Uterus (tissue), 4 donors: ENCODE measurements around the gene RASGRF1. TPM values are rescaled to one million over a fixed set of nuclear protein-coding genes. Genes with fewer than 3 reads are reported as not detected.

Source experiments
- DNase-seq, 2 donors: peaks; one replicate each; pipeline ENCODE4 v3.0.0-alpha.2; 2019 to 2020
- H3K27ac ChIP-seq, 2 donors: fragments of 200-600 bp; sonication (generic); 1 replicate in 1 of 2; 2 replicates in 1 of 2; pipeline ENCODE4 v1.5.1; 2016 to 2018
- H3K27me3 ChIP-seq, 2 donors: fragments of 200-600 bp; sonication (generic); one replicate each; pipeline ENCODE4 v1.5.1; 2018 to 2019; ENCODE audit warnings: control low read depth in 1 of 2
- H3K36me3 ChIP-seq, 2 donors: fragments of 200-600 bp; sonication (generic); one replicate each; pipeline ENCODE4 v1.5.1; 2019; ENCODE audit warnings: control low read depth in 1 of 2
- H3K4me1 ChIP-seq, 2 donors: fragments of 200-600 bp; sonication (generic); one replicate each; pipeline ENCODE4 v1.5.1; 2018 to 2019; ENCODE audit warnings: control low read depth in 1 of 2
- H3K4me3 ChIP-seq, 2 donors: fragments of 200-600 bp; sonication (generic); 1 replicate in 1 of 2; 2 replicates in 1 of 2; pipeline ENCODE4 v1.5.1; 2018 to 2019; ENCODE audit warnings: mild to moderate bottlenecking in 1 of 2
- H3K9me3 ChIP-seq, 2 donors: fragments of 200-600 bp; sonication (generic); one replicate each; pipeline ENCODE4 v1.5.1; 2019; ENCODE audit warnings: control low read depth in 1 of 2
- POLR2A ChIP-seq, 2 donors: fragments of 450-650 bp; IDR thresholded peaks; one replicate each; pipeline ENCODE4 v1.6.1; 2016; ENCODE audit warnings: antibody characterized with exemption in 2 of 2, mild to moderate bottlenecking in 1 of 2, moderate library complexity in 1 of 2
- intact Hi-C: fragments of 100-400 bp; cut with DNase I; formaldehyde crosslinking; loops from one replicate; pipeline ENCODE4 v1.15.1; 2023; ENCODE audit warnings: low total_unique reads
- total RNA-seq, 4 donors: library from RNA; depleted of rRNA in 3 of 4; stranded (reverse); fragments of >200 nt in 3 of 4; gene quantifications; one replicate each; pipeline versions ENCODE4 v1.1.0 to v1.2.4, GENCODE V29; 2014 to 2023
- TF ChIP-seq, protein P1 (sequence below), 4 experiments: fragments of 200-600 bp in 2 of 4; fragments of 450-650 bp in 2 of 4; sonication (generic) in 2 of 4; IDR thresholded peaks; one replicate each; pipeline ENCODE4 v1.5.1; 2016 to 2019; ENCODE audit warnings: antibody characterized with exemption in 4 of 4, mild to moderate bottlenecking in 2 of 4, moderate library complexity in 1 of 4
- donor health status: DM: yes; HTN: yes; CAD: no.

Gene RASGRF1
- total RNA-seq, 4 donors from 2014 or later = 0.21 to 3.4 (median 1.8) TPM; not detected in 1

DNA sequence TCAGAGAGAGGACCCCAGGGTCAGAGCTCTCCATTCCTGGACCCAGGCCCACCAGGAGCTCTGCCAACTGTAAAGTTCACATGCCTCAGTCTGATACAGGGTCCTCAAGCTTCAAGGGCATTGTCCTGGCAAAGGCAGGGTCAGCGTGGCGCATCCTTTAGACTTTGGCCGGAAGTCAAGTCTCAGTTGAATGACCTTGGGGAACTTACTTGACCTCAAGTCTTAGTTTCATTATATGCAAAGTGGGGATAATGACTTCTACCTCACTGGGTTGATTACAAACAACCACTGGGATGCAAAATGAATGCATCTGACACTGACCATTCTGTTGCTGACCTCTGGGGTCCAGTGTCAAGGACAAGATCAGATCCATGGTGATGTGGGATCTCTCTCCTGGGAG, 75.2 kb downstream of the RASGRF1 start:
- no peak overlapping the region for H3K27ac ChIP-seq
- TF ChIP-seq, protein P1, sequence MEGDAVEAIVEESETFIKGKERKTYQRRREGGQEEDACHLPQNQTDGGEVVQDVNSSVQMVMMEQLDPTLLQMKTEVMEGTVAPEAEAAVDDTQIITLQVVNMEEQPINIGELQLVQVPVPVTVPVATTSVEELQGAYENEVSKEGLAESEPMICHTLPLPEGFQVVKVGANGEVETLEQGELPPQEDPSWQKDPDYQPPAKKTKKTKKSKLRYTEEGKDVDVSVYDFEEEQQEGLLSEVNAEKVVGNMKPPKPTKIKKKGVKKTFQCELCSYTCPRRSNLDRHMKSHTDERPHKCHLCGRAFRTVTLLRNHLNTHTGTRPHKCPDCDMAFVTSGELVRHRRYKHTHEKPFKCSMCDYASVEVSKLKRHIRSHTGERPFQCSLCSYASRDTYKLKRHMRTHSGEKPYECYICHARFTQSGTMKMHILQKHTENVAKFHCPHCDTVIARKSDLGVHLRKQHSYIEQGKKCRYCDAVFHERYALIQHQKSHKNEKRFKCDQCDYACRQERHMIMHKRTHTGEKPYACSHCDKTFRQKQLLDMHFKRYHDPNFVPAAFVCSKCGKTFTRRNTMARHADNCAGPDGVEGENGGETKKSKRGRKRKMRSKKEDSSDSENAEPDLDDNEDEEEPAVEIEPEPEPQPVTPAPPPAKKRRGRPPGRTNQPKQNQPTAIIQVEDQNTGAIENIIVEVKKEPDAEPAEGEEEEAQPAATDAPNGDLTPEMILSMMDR (IDR thresholded peaks at IDR 0.05) = no peak
- no peak for TF ChIP-seq POLR2A (IDR thresholded peaks at IDR 0.05)
- intact Hi-C loops = no loop called here
- no peak overlapping the region for H3K4me3 ChIP-seq
- H3K9me3 ChIP-seq = no peaks in the 10 kb centered on the region
- H3K36me3 ChIP-seq = no peaks in the 10 kb centered on the region
- no peaks in the 10 kb centered on the region for H3K4me1 ChIP-seq
- no peak for DNase-seq
- no peaks in the 10 kb centered on the region for H3K27me3 ChIP-seq

DNA sequence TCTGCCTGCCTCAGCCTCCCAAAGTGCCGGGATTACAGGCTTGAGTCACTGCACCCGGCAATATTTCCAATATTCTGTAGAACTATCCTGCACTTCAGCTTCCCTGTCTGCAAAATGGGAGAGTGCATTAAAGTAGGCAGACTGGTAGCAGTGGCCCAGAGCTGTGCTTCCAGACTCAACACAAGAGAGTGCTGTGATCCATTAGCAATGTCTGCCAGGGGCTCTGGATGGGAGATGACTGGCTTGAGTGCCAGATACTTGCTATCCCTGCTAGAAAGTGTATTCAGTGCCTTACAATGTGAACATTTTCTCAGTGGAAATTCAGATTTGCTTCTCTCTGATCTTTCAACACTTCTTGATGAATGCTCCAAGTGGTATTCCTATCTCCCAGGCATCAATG, 80.3 kb downstream of the RASGRF1 start:
- intact Hi-C loops = no loop called here
- no peak for DNase-seq
- TF ChIP-seq, protein P1 (IDR thresholded peaks at IDR 0.05) = no peak
- TF ChIP-seq POLR2A (IDR thresholded peaks at IDR 0.05) = no peak

DNA sequence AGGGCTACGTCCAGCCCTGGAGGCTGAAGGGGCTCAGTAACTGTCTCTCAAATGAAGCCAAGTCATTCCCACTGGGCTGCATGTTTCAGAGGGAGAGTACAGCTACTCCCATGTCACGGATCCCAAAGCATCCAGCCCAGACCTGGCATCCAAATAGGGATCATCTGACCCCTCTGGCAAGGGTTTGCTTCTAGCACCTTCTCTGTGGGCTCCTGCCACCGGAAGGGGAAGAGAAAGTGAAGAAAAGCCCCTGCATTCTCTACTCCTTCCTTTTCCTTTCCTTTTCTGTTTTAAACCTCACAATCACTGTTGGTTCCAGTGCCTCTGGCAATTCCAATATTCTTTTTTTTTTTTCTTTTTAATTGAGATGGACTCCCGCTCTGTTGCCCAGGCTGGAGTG, 81.2 kb downstream of the RASGRF1 start:
- no peaks in the 10 kb centered on the region for H3K36me3 ChIP-seq
- intact Hi-C loops = no loop called here
- H3K9me3 ChIP-seq = no peaks in the 10 kb centered on the region
- no peak overlapping the region for H3K4me3 ChIP-seq
- no peak for DNase-seq
- H3K27me3 ChIP-seq = no peaks in the 10 kb centered on the region
- H3K27ac ChIP-seq = no peak overlapping the region
- no peaks in the 10 kb centered on the region for H3K4me1 ChIP-seq
- no peak for TF ChIP-seq POLR2A (IDR thresholded peaks at IDR 0.05)
- TF ChIP-seq, protein P1 (IDR thresholded peaks at IDR 0.05) = no peak

More for the DNA sequence above, 80.3 kb downstream of the RASGRF1 start:
- H3K4me3 ChIP-seq = no peak overlapping the region
- no peaks in the 10 kb centered on the region for H3K27me3 ChIP-seq
- no peak overlapping the region for H3K27ac ChIP-seq
- H3K36me3 ChIP-seq = no peaks in the 10 kb centered on the region
- H3K9me3 ChIP-seq = no peaks in the 10 kb centered on the region
- H3K4me1 ChIP-seq = no peaks in the 10 kb centered on the region

DNA sequence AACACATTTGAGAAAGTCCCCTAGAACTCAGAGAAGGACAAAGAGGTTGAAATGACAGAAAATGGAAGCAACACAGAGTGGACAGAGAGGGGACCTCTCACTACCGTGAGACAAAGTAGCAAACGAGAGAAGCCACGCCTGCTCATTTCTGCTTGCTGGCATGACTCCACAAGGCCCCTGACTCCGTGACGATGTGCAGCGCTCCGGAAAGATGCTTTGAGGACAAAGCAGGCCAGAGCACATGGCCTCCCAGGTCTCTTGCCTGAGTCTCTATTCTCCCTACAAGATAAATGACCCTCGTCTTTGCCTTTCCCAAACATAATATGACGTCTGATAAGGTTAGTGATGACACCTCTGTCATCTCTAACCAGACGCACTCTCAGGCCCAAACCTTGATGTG, 81.9 kb downstream of the RASGRF1 start:
- no peak for TF ChIP-seq POLR2A (IDR thresholded peaks at IDR 0.05)
- TF ChIP-seq, protein P1 (IDR thresholded peaks at IDR 0.05) = no peak
- Histone ChIP-seq H3K9me3 (no peaks in the 10 kb centered on the region), H3K36me3 (no peaks in the 10 kb centered on the region), H3K27me3 (no peaks in the 10 kb centered on the region), H3K4me1 (no peaks in the 10 kb centered on the region), H3K27ac (no peak overlapping the region), H3K4me3 (no peak overlapping the region)
- intact Hi-C loops = no loop called here
- DNase-seq = no peak

DNA sequence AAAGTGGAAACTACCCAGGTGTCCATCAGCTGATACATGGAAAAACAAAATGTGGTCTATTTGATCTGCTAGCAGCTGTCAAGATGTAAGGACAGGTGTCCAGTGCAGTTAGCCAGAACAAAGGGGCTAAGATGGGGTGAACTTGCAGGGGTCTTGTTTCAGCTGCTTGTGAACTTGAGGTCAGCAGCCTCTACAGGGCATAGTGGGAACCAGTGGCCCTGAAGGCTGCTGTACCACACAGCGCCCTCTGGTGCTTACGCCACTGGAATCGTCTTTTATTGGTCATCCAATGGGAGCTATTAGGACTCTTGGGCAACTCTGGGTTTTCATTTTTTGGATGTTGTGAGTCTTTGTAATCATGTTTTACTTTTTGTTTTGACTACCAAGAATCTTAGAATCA, 83.5 kb downstream of the RASGRF1 start:
- intact Hi-C loops = no loop called here
- H3K9me3 ChIP-seq = no peaks in the 10 kb centered on the region
- no peaks in the 10 kb centered on the region for H3K27me3 ChIP-seq
- no peak overlapping the region for H3K27ac ChIP-seq
- TF ChIP-seq, protein P1 (IDR thresholded peaks at IDR 0.05) = peak in 1 of 4 experiments; percentile 8
- TF ChIP-seq POLR2A (IDR thresholded peaks at IDR 0.05) = no peak
- DNase-seq = no peak
- no peaks in the 10 kb centered on the region for H3K36me3 ChIP-seq
- H3K4me3 ChIP-seq = no peak overlapping the region
- H3K4me1 ChIP-seq = no peaks in the 10 kb centered on the region
